Femur (tissue), 1 donor: ENCODE measurements around the gene MLC1.

Experiments used
- DNase-seq: peaks from one replicate; pipeline ENCODE4 v3.0.0-alpha.2; 2017

The MLC1 gene

DNA sequence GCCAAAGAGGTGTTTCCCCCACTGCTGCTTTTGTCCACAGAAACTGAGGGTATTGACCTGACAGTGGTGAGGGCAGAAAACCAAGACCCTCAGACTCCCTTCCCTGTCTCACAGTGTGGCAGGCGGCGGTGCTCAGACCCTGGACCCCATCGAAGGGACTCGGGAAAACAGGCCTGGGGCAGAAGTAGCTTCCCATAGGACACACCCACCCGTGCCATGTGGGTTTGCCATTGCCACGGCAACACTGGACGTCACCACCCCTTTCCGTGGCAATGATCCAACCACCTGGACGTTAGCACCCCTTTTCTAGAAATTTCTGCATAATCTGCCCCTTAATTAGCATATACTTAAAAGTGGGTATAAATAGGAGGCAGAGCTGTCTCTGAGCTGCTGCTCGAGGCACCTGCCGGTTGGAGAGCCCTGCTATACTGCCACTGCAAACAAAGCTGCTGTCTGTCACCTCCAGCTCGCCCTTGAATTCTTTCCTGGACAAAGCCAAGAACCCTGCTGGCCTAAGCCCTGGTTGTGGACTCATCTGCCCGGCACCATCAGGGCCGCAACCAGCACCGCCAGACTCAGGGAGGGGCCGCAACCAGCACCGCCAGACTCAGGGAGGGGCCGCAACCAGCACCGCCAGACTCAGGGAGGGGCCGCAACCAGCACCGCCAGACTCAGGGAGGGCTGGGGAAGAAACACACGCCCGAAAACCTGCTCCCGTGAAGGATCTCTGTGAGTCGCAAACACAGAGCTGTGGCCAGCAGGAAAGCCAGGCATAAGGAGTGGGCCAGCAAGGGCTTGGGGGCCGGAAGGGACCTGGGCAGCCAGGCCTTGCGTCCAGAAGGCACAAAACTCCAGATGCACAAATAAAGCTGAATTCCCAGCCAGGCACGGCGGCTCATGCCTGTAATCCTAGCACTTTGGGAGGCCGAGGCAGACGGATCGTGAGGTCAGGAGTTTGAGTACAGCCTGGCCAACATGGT is 10.4 kb downstream of the MLC1 start:
- DNase-seq = no peak

DNA sequence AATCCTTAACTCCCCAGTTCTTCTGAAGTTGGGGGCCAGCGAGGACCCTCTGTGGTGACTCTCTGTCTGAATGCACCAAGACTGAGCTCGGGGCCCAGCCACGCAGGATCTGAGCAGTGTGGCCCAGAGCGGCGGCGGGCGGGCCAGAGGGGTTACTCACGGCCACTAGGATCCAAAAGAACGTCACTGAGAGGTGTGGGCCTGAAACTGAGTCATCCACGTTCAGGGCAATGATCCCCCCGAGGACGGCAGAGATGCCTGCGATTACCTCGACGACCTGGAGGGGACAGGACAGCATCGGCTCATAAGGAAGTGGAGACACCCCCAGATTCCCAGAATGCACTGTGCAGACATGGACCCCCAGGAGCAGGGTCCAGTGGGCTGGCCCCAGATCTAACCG is 11.2 kb downstream of the MLC1 start:
- DNase-seq = no peak

GRCh38 chr22:50072714-50073538 is 12.3 kb downstream of the MLC1 start:
- no peak for DNase-seq

DNA sequence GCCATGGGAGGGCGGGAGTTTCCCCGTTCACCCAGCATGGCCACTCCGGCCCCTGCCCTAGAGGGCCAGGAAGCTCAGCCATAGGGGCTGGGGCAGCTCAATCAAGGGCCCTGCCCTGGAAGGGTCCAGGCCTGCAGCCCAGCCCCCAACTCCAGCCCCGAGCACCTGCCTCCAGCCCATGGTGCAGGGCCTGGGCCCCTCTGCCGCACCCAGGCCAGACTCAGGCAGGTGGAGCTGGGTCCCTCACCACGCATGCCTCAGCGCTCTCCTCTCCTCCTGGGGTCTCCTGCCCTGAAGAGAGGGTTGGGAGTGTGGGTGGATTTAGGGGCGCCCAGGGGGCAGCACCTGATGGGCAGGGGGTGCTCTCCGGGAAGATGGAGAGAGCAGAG is 13.1 kb downstream of the MLC1 start:
- no peak for DNase-seq

GRCh38 chr22:50071432-50072166 is 13.6 kb downstream of the MLC1 start:
- DNase-seq = no peak

DNA sequence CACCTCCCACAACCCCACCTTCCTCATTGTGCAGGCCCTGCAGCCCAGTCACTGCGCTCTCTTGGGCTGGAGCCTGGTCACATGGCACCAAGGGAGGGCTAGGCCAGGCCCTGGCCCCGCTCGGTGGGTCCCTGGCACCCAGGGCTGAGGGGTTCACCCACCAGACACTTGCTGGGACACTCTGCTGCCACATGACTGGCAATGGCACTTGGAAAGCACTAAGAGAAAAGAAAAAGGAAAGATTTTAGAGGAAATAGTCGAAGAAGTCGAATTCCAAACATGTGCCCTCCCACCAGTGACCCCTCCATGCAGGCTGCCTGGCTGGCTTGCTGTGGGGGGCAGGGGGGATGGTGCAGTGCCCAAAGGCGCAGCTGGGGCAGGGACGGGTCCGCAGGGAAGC is 14.9 kb downstream of the MLC1 start:
- DNase-seq = no peak

GRCh38 chr22:50068096-50068495 is 17.1 kb downstream of the MLC1 start:
- DNase-seq = no peak

DNA sequence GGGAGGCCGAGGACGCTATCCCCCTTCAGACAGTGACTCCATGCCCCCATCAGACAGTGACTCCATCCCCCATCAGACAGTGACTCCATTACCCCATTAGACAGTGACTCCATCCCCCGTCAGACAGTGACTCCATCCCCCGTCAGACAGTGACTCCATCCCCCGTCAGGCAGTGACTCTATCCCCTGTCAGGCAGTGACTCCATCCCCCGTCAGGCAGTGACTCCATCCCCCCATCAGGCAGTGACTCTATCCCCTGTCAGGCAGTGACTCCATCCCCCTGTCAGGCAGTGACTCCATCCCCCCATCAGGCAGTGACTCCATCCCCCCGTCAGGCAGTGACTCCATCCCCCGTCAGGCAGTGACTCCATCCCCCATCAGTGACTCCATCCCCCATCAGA is 18.0 kb downstream of the MLC1 start:
- DNase-seq = no peak

- DNase-seq = peak; percentile 18
These were observed 20.8 kb downstream of the MLC1 start for GRCh38 chr22:50064453-50064852.

DNA sequence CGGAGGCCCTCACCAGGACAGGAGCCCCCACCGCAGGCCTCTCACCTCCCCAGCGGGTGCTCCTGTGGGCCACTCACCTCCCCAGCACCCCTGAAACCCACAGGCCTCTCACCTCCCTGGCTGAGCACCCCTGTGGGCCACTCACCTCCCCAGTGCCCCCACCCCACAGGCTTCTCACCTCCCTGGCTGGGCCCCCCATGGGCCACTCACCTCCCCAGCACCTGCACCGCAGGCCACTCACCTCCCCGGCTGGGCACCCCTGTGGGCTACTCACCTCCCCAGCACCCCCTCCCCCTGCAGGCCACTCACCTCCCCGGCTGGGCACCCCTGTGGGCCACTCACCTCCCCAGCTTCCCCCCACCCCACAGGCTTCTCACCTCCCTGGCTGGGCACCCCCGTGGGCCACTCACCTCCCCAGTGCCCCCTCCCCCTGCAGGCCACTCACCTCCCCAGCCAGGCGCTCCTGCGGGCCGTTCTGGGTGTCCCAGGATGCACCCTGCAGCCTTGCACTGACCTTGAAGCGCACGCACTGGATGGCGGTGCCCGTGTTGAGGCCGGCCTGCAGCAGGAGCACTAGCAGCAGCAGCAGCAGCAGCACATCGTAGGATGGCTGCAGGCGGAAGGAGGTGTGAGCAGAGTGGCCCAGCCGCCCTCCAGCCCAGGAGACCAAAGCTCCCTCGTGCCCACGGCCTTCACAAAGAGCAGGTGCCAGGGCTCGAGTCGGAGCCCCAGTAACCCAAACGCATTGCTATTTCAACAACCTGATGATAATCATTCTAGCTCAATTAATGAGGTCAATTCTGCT is 21.4 kb downstream of the MLC1 start:
- DNase-seq = peak; percentile 19

GRCh38 chr22:50062509-50063135 is 22.6 kb downstream of the MLC1 start:
- DNase-seq = peak; percentile 17

DNA sequence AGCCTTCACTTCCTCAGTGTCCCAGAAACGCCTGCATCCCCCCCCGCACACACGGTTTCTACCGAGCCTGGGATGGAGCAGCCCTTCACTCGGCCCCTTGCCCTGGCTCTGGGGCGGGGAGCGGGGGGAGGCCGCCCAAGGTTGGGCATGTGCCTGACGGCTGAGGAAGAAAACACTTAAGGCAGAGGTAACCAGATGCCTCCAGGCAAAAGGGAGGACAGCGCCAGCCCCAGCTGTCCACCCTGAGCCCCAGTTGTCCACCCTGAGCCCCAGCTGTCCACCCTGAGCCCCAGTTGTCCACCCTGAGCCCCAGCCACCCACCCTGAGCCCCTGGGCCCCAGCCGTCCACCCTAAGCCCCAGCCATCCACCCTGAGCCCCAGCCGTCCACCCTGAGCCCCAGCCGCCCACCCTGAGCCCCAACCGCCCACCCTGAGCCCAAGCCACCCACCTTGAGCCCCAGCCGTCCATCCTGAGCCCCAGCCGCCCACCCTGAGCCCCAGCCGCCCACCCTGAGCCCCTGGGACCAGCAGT is 23.3 kb downstream of the MLC1 start:
- peak; percentile 14 for DNase-seq

GRCh38 chr22:50061141-50061823 is 23.9 kb downstream of the MLC1 start:
- DNase-seq = no peak

GRCh38 chr22:50060441-50061140 is 24.6 kb downstream of the MLC1 start:
- no peak for DNase-seq

DNA sequence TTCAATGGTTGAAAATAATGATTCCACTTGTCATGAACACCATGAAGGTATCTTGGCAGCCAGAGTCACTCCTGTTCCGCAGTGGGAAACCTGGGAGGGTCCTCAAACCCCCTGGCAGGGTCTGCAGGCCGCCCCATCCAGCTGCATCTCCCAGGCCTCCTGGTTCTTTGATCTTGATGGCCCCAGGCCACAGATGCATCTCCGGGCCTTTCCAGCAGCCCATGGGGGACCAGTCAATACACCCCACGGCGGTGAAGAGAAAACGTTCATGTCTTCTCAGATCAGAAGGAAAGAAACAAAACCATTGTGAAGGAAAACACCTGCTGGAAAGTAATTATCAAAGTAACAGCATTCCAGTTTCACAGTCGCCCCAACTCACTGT is 25.4 kb downstream of the MLC1 start:
- DNase-seq = no peak

DNA sequence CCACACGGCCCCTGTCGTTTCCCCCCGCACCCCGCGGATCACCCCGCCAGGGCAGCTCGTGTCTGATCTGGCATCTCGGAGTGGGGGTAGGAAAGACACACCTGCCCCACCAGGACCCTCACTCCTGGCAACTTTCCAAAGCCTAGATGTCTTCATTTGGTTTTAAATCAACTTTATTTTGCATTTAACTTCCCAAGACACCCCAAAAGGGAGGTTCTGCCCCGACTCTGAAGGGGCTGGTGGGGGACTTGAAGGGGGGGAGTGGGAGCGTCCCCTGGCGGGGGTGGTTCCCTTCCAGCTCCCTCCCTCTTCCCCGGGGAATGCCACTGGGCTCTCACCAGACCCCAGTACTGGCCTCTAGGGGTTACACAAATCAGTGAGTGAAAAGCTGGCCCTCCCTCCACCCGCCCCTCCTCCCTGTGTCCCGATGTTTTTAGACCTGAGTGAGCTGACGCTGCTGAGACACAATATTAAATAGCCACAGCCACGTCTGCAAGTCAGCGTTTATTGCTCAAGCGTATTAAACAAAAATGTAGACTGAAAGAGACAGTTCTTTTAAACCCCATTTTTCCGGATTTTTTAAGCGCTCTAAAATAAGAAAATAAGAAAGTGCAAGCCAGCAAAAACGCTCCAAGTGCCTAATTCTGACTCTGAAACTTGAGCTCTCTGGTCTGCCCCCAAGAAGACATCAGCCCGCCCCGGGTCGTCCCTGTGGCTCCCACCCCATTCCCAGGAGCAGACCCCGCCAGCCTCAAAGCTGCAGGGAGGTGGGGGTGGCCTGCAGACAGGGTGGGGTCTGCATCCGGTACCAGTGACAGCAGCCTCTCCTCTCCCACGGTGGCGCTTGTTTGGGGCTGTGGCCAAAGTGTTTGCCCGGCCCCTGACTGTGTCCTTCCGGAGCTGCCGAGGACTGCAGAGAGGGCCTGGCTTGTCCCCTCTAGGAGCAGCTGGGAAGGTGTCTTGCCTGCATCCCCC is 26.0 kb downstream of the MLC1 start:
- peak; percentile 67 for DNase-seq

DNA sequence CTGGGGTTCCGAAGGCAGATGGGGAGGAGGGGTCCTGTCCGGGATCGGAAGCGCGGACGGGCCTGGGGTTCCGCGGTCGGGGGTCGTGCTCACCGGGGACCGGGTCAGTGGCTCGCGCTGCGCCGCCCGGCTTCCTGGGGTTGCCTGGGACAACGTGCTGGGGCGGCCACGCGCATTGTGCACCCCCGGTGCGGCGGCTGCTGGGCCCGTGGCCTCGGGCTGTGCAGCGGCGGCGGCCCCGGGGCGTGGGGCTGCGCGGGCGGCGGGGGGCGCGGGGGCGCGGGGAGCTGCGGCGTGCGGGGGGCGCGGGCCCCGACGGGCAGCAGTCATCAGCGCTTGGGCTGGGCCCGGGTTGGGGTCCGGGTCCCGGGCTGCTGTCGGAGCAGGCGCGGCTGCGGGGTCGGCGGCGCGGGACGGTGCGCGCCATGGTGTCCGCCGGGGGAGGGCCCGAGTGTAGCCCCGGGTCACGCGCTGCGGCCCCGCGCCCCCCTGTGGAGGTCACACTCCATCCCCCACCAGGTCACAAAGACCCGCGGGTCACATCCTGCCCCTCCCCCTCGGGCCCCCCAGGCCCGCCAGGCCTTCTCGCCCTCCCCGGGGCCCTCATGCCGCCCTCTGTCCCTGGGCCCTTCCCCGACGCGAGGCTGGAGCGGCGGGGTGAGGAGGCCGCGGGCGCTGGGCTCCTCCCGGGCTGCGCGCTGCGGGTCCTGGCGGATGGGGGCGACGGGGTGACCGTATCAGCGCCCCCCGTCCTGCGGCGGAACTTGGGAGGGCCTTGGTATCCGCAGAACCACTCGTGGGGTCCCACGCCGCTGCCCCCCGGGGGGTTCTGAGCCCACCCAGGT is 26.9 kb downstream of the MLC1 start, which contains the start of gene TTLL8:
Gene TTLL8, minus strand, starts transcription at position 238 of the 845 bp plus-strand sequence.
- no peak for DNase-seq
